ENCODE results near the gene P2RY12.

DNA sequence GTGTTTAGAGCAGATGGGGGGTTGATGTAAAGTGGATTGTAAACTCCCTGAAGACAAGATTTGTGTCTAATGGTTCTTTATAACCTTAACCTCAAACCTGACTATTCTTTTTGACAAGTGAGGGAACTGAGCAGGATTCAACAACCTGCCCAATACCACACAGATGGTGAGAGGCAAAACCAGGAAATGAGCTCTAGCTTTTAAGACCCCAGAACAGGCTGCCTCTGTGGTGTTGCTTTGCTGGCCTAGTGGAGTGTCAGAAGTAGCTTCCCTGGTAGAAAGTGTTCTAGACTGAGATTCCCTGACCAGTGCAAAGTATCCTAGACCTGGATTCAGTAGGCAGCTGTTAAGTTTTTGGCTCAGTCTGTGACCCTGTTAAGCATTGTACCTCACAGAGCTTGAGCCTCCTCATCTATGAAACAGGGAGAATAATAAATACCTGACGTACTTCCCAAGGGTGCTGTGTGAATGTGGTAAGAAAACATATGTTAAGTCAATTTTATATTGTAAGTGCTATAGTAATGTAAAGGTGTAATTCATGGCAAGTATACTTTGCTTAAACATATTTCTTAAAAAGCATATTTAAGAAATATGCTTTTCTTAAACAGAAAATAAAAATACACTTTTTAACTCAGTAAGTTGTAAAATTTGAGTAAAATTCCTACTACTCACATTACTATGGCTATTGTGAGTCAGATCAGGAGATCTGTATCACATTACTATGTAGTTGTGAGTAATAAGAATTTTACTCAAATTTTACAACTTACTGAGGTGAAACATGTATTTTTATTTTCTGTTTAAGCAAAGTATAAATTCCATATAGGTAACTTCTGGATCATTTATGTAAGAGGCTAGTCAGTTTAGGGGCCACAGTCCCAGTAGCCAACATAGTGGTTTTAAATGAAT lies 76.7 kb downstream of the P2RY12 start:
- TF ChIP-seq CTCF (conservative IDR thresholded peaks at IDR 0.05; ENCODE audit: low read depth, low read length), result no peak
- no peak for TF ChIP-seq EZH2 (IDR thresholded peaks at IDR 0.05; ENCODE audit: low read length, unreplicated experiment)
